DOHH2 (cell line): ENCODE measurements around the gene EHBP1L1.

ENCODE experiments used
- H3F3A ChIP-seq: fragments of 200-600 bp; sonication (generic), shearing (Covaris generic); 2 replicates; pipeline ENCODE4 v1.6.0; 2016; ENCODE audit warnings: antibody characterized with exemption, mild to moderate bottlenecking; ENCODE audit not compliant: control insufficient read depth, insufficient read depth
- H3K27ac ChIP-seq: fragments of 200-600 bp; sonication (generic); 2 replicates; pipeline ENCODE4 v1.5.1; 2014; ENCODE audit warnings: low read depth, mild to moderate bottlenecking, low read length, moderate library complexity
- H3K27me3 ChIP-seq: fragments of 200-600 bp; sonication (generic); 2 replicates; pipeline ENCODE4 v1.6.1; 2014; ENCODE audit warnings: mild to moderate bottlenecking, low read length, mixed read lengths; ENCODE audit not compliant: control insufficient read depth
- H3K36me3 ChIP-seq: fragments of 200-600 bp; sonication (generic); 2 replicates; pipeline ENCODE4 v1.6.1; 2014; ENCODE audit warnings: mild to moderate bottlenecking, low read length, moderate library complexity, mixed read lengths; ENCODE audit not compliant: control insufficient read depth
- H3K4me1 ChIP-seq: fragments of 200-600 bp; sonication (generic); 2 replicates; pipeline ENCODE4 v1.6.1; 2014; ENCODE audit warnings: mild to moderate bottlenecking, low read length, mixed read lengths; ENCODE audit not compliant: control insufficient read depth
- H3K4me2 ChIP-seq: fragments of 200-600 bp; sonication (generic); 2 replicates; pipeline ENCODE4 v1.6.0; 2014; ENCODE audit warnings: mild to moderate bottlenecking, low read length, moderate library complexity
- H3K4me3 ChIP-seq: fragments of 200-600 bp; sonication (generic); 2 replicates; pipeline ENCODE4 v1.5.1; 2014; ENCODE audit warnings: mild to moderate bottlenecking, low read length, mixed read lengths
- H3K79me2 ChIP-seq: fragments of 200-600 bp; sonication (generic); 2 replicates; pipeline ENCODE4 v1.6.1; 2014; ENCODE audit warnings: mild to moderate bottlenecking, low read length, mixed read lengths; ENCODE audit not compliant: control insufficient read depth
- H3K9me2 ChIP-seq: fragments of 200-600 bp; sonication (generic); replicated peaks from 2 replicates; pipeline ENCODE4 v1.6.1; 2014; ENCODE audit warnings: mild to moderate bottlenecking, low read length, mixed read lengths; ENCODE audit not compliant: control insufficient read depth
- H3K9me3 ChIP-seq: fragments of 200-600 bp; sonication (generic); 2 replicates; pipeline ENCODE4 v1.6.1; 2014; ENCODE audit warnings: antibody characterized with exemption, low read length, mixed read lengths; ENCODE audit not compliant: control insufficient read depth, insufficient read depth
- H4K20me1 ChIP-seq: fragments of 200-600 bp; sonication (generic); 2 replicates; pipeline ENCODE4 v1.6.0; 2014; ENCODE audit warnings: low read depth, mild to moderate bottlenecking, antibody characterized with exemption, low read length, moderate library complexity; ENCODE audit not compliant: control insufficient read depth, insufficient read depth
- EZH2phosphoT487 ChIP-seq: fragments of 200-600 bp; sonication (generic); IDR thresholded peaks from 2 replicates; pipeline ENCODE4 v1.6.1; 2017; ENCODE audit warnings: borderline replicate concordance, mild to moderate bottlenecking, antibody characterized with exemption, low read length, moderate library complexity, mixed read lengths
- TF ChIP-seq, protein P1 (sequence below): fragments of 200-600 bp; sonication (generic); IDR thresholded peaks from one replicate; pipeline ENCODE4 v1.5.1; 2014; ENCODE audit warnings: antibody characterized with exemption, mild to moderate bottlenecking, low read depth, low read length; ENCODE audit not compliant: poor library complexity, severe bottlenecking

Gene EHBP1L1

DNA sequence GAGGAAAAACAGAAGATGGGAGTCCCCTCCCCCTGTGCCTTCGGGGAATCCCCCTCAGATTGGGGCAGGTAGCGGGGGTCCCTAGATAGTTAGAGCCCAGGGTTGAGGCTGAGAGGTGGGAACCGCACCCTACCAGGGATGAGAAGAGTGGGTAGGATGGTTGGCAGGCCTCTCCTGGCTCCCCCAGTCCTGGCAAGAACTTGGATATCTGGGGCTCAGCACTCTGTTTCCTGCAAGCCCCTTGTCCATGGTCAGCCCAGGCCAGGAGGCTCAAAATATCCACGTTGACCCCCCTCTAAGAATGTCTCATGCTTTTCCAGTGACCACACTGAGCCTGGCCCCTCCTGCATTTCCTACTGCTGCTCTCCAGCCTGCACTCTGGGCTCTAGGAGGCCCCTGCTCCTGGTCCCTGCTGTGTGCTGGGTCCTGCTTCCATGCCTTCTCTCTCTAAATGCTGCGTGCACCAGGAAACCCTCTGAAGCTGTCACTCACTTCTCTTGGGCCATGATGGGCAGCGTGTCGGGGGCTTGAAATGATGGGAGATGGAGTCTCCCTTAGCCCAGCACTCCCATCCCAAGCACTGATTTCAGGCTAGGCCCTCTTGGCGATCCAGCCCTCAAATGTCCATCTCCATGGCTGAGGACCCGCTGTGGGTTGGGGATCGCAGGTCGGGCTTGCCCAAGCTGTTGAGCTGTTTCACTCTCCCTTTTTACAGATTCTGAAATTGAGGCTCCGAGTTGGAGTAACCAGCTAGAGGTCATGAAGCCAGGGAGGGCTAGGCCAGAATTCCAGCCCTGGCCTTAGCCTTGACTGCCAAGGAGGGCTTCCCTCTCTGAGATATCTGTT is 36.1 kb downstream of the EHBP1L1 start:
- no peaks in the 10 kb centered on the region; the same call in 1 of the 2 replicates for H3F3A ChIP-seq
- no peaks in the 10 kb centered on the region for H3K27me3 ChIP-seq
- peaks cover 64% of the 10 kb centered on the region for H3K79me2 ChIP-seq
- no peaks in the 10 kb centered on the region for H3K9me3 ChIP-seq
- TF ChIP-seq EZH2phosphoT487 = no peak
- TF ChIP-seq, protein P1, sequence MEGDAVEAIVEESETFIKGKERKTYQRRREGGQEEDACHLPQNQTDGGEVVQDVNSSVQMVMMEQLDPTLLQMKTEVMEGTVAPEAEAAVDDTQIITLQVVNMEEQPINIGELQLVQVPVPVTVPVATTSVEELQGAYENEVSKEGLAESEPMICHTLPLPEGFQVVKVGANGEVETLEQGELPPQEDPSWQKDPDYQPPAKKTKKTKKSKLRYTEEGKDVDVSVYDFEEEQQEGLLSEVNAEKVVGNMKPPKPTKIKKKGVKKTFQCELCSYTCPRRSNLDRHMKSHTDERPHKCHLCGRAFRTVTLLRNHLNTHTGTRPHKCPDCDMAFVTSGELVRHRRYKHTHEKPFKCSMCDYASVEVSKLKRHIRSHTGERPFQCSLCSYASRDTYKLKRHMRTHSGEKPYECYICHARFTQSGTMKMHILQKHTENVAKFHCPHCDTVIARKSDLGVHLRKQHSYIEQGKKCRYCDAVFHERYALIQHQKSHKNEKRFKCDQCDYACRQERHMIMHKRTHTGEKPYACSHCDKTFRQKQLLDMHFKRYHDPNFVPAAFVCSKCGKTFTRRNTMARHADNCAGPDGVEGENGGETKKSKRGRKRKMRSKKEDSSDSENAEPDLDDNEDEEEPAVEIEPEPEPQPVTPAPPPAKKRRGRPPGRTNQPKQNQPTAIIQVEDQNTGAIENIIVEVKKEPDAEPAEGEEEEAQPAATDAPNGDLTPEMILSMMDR = no peak
- peak overlapping the region; percentile 91 for H3K4me2 ChIP-seq
- H3K4me1 ChIP-seq = peaks cover 39% of the 10 kb centered on the region
- peak overlapping the region; percentile 78 for H3K4me3 ChIP-seq
- H3K27ac ChIP-seq = no peak overlapping the region
- peaks cover 52% of the 10 kb centered on the region for H3K36me3 ChIP-seq
- H4K20me1 ChIP-seq = peaks cover 9% of the 10 kb centered on the region; the same call in 1 of the 2 replicates
- H3K9me2 ChIP-seq = no peaks in the 10 kb centered on the region

DNA sequence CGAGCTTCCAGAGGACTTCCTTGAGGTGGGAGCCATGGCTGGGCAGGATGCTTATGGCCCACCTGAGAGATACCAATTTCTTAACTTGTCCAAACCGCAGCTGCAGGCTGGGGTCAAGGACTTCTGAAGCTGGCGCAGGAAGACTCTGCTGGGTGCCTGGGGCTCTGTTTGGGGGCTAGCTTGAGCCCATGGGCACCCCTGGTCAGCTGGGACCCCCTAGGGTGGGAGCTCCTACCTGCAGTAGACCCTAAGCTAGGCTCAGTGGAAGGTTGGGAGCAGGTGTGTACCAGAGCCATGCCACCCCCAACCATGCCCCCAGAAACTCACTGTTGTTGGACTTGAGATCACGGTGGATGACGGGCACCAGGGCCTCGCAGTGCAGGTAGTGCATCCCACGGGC is 36.8 kb downstream of the EHBP1L1 start:
- H3K4me3 ChIP-seq = peak overlapping the region; percentile 78
- no peaks in the 10 kb centered on the region for H3K9me3 ChIP-seq
- no peaks in the 10 kb centered on the region for H3K27me3 ChIP-seq
- peaks cover 71% of the 10 kb centered on the region for H3K79me2 ChIP-seq
- TF ChIP-seq, protein P1 = no peak
- no peak for TF ChIP-seq EZH2phosphoT487
- H3F3A ChIP-seq = no peaks in the 10 kb centered on the region; the same call in 1 of the 2 replicates
- peaks cover 44% of the 10 kb centered on the region for H3K4me1 ChIP-seq
- H3K27ac ChIP-seq = no peak overlapping the region
- H3K36me3 ChIP-seq = peaks cover 53% of the 10 kb centered on the region
- H3K9me2 ChIP-seq = no peaks in the 10 kb centered on the region
- H4K20me1 ChIP-seq = peaks cover 14% of the 10 kb centered on the region; the same call in 1 of the 2 replicates
- H3K4me2 ChIP-seq = peak overlapping the region; percentile 91

DNA sequence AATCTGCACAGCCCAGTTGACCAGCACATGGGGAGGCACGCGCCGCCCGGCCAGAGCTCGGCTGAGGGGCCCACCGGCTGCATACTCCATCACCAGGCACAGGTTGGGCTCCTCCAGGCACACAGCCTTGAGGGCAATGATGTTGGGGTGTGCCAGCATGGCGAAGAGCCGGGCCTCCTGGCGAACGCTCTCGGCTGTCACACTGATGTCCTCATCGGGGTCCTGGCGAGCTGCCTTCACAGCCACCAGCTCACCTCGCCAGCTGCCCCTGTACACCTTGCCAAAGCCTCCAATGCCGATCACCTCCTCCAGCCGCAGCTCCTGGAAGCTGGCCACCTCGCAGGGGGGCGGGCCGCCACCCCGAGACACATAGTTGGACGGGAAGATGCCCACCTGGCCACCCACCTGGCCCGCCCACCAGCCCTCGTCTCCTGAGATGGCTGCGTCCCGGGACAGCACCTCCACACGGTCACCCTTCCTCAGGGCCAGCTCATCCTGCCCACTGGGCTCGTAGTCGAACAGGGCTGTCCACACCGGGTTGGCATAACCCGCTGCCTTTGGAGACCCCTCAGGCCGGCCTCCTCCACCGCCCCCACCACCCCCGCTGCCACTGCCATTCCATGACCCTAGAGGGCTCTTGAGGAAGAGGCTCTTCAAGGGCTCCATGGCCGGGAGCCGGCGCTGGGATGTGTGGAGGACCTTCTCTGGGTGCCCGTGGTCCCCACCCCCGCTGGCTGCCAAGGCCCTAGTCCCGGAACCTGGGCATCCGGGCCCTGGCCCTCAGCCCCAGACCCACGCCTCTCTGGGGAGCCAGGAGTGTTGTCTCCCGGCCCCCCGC is 37.5 kb downstream of the EHBP1L1 start:
- Histone ChIP-seq H3K27ac (peak overlapping the region; percentile 78), H3K27me3 (no peaks in the 10 kb centered on the region), H3K79me2 (peaks cover 78% of the 10 kb centered on the region), H4K20me1 (peaks cover 14% of the 10 kb centered on the region; the same call in 1 of the 2 replicates), H3K4me2 (peak overlapping the region; percentile 91), H3K36me3 (peaks cover 53% of the 10 kb centered on the region), H3K9me2 (no peaks in the 10 kb centered on the region), H3F3A (no peaks in the 10 kb centered on the region; the same call in 1 of the 2 replicates), H3K4me3 (peak overlapping the region; percentile 78), H3K4me1 (peaks cover 48% of the 10 kb centered on the region), H3K9me3 (no peaks in the 10 kb centered on the region)
- TF ChIP-seq EZH2phosphoT487 = no peak
- TF ChIP-seq, protein P1 = no peak
